ENCODE results near the gene GKN1. TPM values are rescaled to one million over a fixed set of nuclear protein-coding genes. Genes with fewer than 3 reads are reported as not detected.

The GKN1 gene
- total RNA-seq, 2 experiments from 2014 or later = not detected

- no peaks in the 10 kb centered on the region for H3K4me1 Mint-ChIP-seq
- POLR2A ChIA-PET = no interaction called here
- ATAC-seq (ENCODE audit: low read depth) = no peak
- no peaks in the 10 kb centered on the region for H3K9me3 Mint-ChIP-seq
- peaks cover 27% of the 10 kb centered on the region for H3K27me3 Mint-ChIP-seq
- H3K4me3 Mint-ChIP-seq = no peak overlapping the region
- no peak overlapping the region for H3K27ac Mint-ChIP-seq
- DNase-seq = no peak
- no peaks in the 10 kb centered on the region for H3K36me3 Mint-ChIP-seq
These were observed 46.3 kb downstream of the GKN1 start for GRCh38 chr2:69020496-69021426.

DNA sequence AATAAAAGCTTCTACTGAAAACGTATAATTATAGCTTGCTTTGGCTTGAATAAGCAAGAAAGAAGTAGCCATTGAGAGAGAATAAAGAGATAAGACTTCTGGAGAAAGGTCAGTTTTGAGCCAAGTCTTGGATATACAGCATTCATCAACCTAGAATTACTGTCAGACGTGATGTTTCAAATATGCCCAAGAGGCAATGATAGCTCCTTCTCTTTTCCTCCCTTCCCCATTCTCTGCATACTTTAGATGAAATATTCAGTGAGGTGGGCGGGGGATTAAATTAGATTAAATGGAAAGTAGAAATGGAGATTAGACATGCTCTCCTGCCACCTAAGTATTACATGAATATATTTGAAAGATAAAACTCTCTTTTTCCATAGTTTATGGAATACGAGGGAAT, 47.3 kb downstream of the GKN1 start:
- H3K4me3 Mint-ChIP-seq = no peak overlapping the region
- no peak overlapping the region for H3K27ac Mint-ChIP-seq
- H3K36me3 Mint-ChIP-seq = no peaks in the 10 kb centered on the region
- H3K27me3 Mint-ChIP-seq = peaks cover 28% of the 10 kb centered on the region
- no peaks in the 10 kb centered on the region for H3K4me1 Mint-ChIP-seq
- no peaks in the 10 kb centered on the region for H3K9me3 Mint-ChIP-seq
- no peak for DNase-seq
- ATAC-seq (ENCODE audit: low read depth) = no peak
- POLR2A ChIA-PET = no interaction called here

DNA sequence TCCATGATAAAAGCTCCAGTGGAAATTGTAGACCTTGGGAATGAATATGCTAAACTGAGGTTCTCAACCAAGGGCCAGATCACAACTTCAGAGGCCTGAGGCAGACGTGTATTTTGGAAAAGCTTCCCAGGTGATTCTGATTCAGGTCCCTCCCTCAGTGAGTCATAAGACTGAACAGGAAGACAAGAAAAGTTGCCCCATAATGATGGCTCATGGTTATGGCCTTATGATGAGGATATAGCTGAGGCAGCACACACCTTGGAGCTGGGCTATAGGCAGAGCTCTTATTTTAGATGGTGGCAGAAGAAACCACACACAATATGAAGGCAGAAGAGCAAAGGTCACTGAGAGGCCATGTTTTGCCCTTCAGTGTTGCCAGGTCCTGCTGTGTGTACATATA, 48.1 kb downstream of the GKN1 start:
- H3K27ac Mint-ChIP-seq = no peak overlapping the region

GRCh38 chr2:69023236-69023635, 48.8 kb downstream of the GKN1 start:
- POLR2A ChIA-PET = no interaction called here
- DNase-seq (no peak), ATAC-seq (ENCODE audit: low read depth) (no peak)
- Mint-ChIP-seq H3K4me3 (no peak overlapping the region), H3K27me3 (peaks cover 26% of the 10 kb centered on the region), H3K4me1 (no peaks in the 10 kb centered on the region), H3K27ac (no peak overlapping the region), H3K9me3 (no peaks in the 10 kb centered on the region), H3K36me3 (no peaks in the 10 kb centered on the region)

More for the DNA sequence above, 48.1 kb downstream of the GKN1 start:
- H3K4me3 Mint-ChIP-seq = no peak overlapping the region
- no peaks in the 10 kb centered on the region for H3K9me3 Mint-ChIP-seq
- peaks cover 26% of the 10 kb centered on the region for H3K27me3 Mint-ChIP-seq
- POLR2A ChIA-PET = no interaction called here
- ATAC-seq (ENCODE audit: low read depth) (no peak), DNase-seq (no peak)
- H3K4me1 Mint-ChIP-seq = no peaks in the 10 kb centered on the region
- H3K36me3 Mint-ChIP-seq = no peaks in the 10 kb centered on the region

DNA sequence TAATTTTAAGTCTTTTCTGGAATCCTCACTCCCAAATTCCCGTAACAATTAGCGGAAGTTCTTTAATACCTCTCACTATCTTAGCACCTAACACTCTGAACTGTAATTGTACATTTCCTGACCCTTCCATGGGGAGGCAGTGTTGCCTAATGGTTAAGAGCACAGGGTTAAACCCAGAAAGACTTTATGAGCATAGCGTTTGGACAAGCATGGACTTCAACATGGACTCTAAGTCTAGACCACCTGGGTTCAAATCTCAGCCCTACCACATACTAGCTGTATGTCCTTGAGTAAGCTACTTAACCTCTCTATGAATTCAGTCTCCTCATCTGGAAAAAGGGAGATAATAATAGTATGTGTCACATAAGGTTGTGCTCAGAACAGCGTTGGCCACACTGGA, 51.6 kb downstream of the GKN1 start:
- Mint-ChIP-seq H3K27me3 (peaks cover 25% of the 10 kb centered on the region), H3K9me3 (no peaks in the 10 kb centered on the region), H3K27ac (no peak overlapping the region), H3K4me3 (no peak overlapping the region), H3K4me1 (no peaks in the 10 kb centered on the region), H3K36me3 (no peaks in the 10 kb centered on the region)
- ATAC-seq (ENCODE audit: low read depth) (peak; percentile 52), DNase-seq (no peak)
- POLR2A ChIA-PET = no interaction called here

DNA sequence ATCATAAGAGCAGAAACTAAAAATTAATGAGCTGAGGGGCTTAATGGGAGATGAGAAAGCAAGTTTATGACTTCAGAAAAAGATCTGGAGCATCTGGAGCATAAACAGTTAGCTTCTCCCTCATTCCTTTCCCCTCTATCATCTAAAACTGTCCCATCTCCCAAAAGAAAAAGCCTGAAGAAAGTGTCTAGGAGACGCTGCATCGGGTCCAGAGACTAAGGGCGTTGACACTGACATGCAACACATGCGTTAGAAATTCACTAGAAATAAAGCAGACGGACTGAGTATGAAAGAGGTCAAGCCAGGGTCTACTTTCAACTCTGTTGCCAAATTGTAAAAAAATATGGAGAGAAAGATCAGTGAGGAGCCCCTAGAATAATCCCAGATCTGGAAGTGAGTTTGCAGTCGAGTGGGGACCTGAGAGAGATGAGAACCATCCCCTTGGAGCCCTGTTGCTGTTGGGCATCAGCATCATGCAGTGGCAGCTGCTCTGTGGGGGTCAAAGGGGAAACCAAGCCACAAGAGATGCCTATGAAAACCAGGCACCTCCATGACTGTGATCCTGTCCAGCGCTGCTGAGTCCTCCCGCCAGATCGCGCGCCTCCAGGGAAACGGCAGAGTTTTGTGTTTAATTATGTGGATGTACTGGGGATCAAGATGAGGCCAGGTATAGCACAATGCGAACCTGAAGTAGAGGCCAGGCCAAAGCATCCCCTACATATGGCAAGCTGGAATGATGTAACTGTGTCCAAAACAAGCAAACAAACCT, 52.4 kb downstream of the GKN1 start:
- Mint-ChIP-seq H3K36me3 (no peaks in the 10 kb centered on the region), H3K27me3 (peaks cover 30% of the 10 kb centered on the region), H3K4me3 (no peak overlapping the region), H3K9me3 (no peaks in the 10 kb centered on the region), H3K27ac (no peak overlapping the region), H3K4me1 (no peaks in the 10 kb centered on the region)
- no peak for ATAC-seq (ENCODE audit: low read depth)
- DNase-seq = no peak
- POLR2A ChIA-PET = no interaction called here

Other genes with a start within 250 kb of the GKN1 start
- 100 to 1,000 TPM; 109 to 117 TPM for gene ARHGAP25, start 239.8 kb upstream of the GKN1 start, total RNA-seq
- gene BMP10, start 103.2 kb upstream of the GKN1 start, total RNA-seq = not detected
- not detected for gene GKN2, start 21.7 kb upstream of the GKN1 start, total RNA-seq
- gene ANTXR1, start 38.5 kb downstream of the GKN1 start, total RNA-seq = under 1 TPM; 0.09 to 0.11 TPM